ENCODE results near the gene PKD1.

GRCh38 chr16:2115591-2115973 is 20.1 kb downstream of the PKD1 start:
- TF ChIP-seq EZH2 (IDR thresholded peaks at IDR 0.05) (no peak), RAD21 (IDR thresholded peaks at IDR 0.05; ENCODE audit: low read depth) (no peak), EGR1 (IDR thresholded peaks at IDR 0.05; ENCODE audit: low read depth) (no peak), JUND (IDR thresholded peaks at IDR 0.05) (no peak), CTCF (IDR thresholded peaks at IDR 0.05 in 2 of 3, conservative IDR thresholded peaks at IDR 0.05 in 1 of 3; ENCODE audit: borderline replicate concordance in 1 of 3, insufficient read depth in 1 of 3, low read depth in 2 of 3, low read length in 2 of 3) (no peak), ZNF274 (IDR thresholded peaks at IDR 0.05; ENCODE audit: low read depth, low read length) (no peak), MAX (IDR thresholded peaks at IDR 0.05) (no peak), SRF (IDR thresholded peaks at IDR 0.05; ENCODE audit: low read depth) (no peak), REST (IDR thresholded peaks at IDR 0.05; ENCODE audit: low read depth) (no peak), POLR2A (IDR thresholded peaks at IDR 0.05; ENCODE audit: borderline replicate concordance, extremely low read depth, insufficient read depth, insufficient read length) (no peak), SP1 (IDR thresholded peaks at IDR 0.05; ENCODE audit: low read depth) (no peak), ZBTB33 (IDR thresholded peaks at IDR 0.05; ENCODE audit: extremely low read depth, insufficient replicate concordance, low read length) (no peak), POLR2AphosphoS5 (IDR thresholded peaks at IDR 0.05; ENCODE audit: low read depth, low read length) (no peak)

All from HCT116 (cell line).